GM19025 (cell line): ENCODE data around the gene BTN1A1.

Experiments
- ATAC-seq: cut with Tn5 transposase; IDR thresholded peaks from one replicate; pipeline ENCODE4 v1.9.1; 2021; ENCODE audit warnings: mild to moderate bottlenecking, low read depth, moderate library complexity; ENCODE audit not compliant: unreplicated experiment

BTN1A1 gene

DNA sequence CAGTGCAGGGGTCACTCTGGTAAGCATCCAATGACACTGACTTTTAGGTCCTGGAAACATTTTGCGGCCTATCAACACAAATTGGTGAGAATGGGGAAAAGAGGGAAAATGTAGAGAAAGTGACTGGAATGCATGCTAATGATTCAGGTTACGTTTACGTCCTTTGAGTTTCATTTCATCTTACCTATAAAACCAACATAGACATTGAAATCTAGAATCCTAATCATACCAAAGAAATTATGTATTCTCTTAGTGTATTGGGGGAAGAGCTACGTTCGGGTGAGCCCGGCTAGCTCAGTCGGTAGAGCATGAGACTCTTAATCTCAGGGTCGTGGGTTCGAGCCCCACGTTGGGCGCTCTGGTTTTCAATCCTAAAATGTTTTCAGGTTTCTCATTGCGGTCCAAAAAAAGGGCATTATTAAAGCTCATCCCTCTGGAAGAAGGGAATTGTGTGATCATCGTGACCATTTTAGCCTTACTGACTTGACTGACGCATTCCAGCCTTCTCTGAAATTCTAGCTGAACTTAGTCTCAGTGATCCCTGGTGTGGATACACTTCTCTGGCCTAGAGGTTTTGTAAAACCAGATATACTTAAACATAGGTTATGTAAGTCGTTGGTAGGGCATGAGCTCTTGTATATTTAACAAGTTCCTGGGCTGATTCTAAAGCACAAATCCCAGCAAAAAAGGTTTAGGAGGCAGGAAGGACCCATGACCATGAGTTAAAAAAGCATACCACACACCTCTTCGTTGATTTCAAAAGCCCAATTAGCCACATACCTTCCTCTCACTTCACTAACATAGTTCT is 56.4 kb downstream of the BTN1A1 start:
- ATAC-seq, result no peak
